GM20431 (cell line): Measurements from ENCODE around the gene CAPN5.
"Not testable (repeated sequence)": the region's sequence is repeated elsewhere in the genome, so short reads cannot be mapped to it uniquely, and the experiment has no call there.

Experiments used
- in situ Hi-C: fragments of 300-500 bp; cut with MseI, MboI; formaldehyde crosslinking; loops from one replicate; pipeline ENCODE4 v1.15.0; 2020; ENCODE audit warnings: low sequenced_read_pairs; ENCODE audit not compliant: unreplicated experiment

The CAPN5 gene

GRCh38 chr11:77066229-77067042 is at the start of gene CAPN5:
CAPN5 (plus strand) TSS chr11:77066971; CDS start chr11:77084887, 17,916 bp downstream.
- in situ Hi-C loops, result no loop called here

- in situ Hi-C loops, result not testable (repeated sequence)
Observed at GRCh38 chr11:77018396-77018924, 48.3 kb upstream of the CAPN5 start.

GRCh38 chr11:77019976-77020595 is 46.7 kb upstream of the CAPN5 start:
- in situ Hi-C loops, result no loop called here

GRCh38 chr11:77020734-77021133 is 46.0 kb upstream of the CAPN5 start:
- in situ Hi-C loops, result no loop called here

- in situ Hi-C loops, result no loop called here
Observed at GRCh38 chr11:77024745-77025144, 42.0 kb upstream of the CAPN5 start.

- in situ Hi-C loops, result no loop called here
Observed at GRCh38 chr11:77026221-77026620, 40.5 kb upstream of the CAPN5 start.

GRCh38 chr11:77026743-77027142 is 40.0 kb upstream of the CAPN5 start:
- in situ Hi-C loops, result no loop called here

- in situ Hi-C loops, result no loop called here
Observed at GRCh38 chr11:77027275-77027674, 39.5 kb upstream of the CAPN5 start.

- in situ Hi-C loops, result no loop called here
Observed at GRCh38 chr11:77029829-77030228, 36.9 kb upstream of the CAPN5 start.

GRCh38 chr11:77030834-77031414 is 35.8 kb upstream of the CAPN5 start:
- in situ Hi-C loops, result no loop called here

- in situ Hi-C loops, result no loop called here
Observed at GRCh38 chr11:77031599-77031998, 35.2 kb upstream of the CAPN5 start.

- in situ Hi-C loops, result no loop called here
Observed at GRCh38 chr11:77035039-77035438, 31.7 kb upstream of the CAPN5 start.

GRCh38 chr11:77035580-77035979 is 31.2 kb upstream of the CAPN5 start:
- in situ Hi-C loops, result no loop called here

- in situ Hi-C loops, result no loop called here
Observed at GRCh38 chr11:77036398-77036797, 30.4 kb upstream of the CAPN5 start.

GRCh38 chr11:77037057-77037456 is 29.7 kb upstream of the CAPN5 start:
- in situ Hi-C loops, result no loop called here

GRCh38 chr11:77038029-77038824 is 28.5 kb upstream of the CAPN5 start:
- in situ Hi-C loops, result no loop called here

- in situ Hi-C loops, result no loop called here
Observed at GRCh38 chr11:77038825-77039326, 27.9 kb upstream of the CAPN5 start.

GRCh38 chr11:77039491-77040400 is 27.0 kb upstream of the CAPN5 start:
- in situ Hi-C loops, result loop anchor here (10.0 kb wide), 1 partner anchor 55 kb away; no protein-coding TSS in a partner anchor

GRCh38 chr11:77040401-77040777 is 26.4 kb upstream of the CAPN5 start:
- in situ Hi-C loops, result loop anchor here (10.0 kb wide), 1 partner anchor 54 kb away; no protein-coding TSS in a partner anchor
